ENCODE data around the gene OR4D2.

Gene OR4D2

GRCh38 chr17:58217766-58218165 is 51.0 kb downstream of the OR4D2 start:
- DNase-seq = no peak

DNA sequence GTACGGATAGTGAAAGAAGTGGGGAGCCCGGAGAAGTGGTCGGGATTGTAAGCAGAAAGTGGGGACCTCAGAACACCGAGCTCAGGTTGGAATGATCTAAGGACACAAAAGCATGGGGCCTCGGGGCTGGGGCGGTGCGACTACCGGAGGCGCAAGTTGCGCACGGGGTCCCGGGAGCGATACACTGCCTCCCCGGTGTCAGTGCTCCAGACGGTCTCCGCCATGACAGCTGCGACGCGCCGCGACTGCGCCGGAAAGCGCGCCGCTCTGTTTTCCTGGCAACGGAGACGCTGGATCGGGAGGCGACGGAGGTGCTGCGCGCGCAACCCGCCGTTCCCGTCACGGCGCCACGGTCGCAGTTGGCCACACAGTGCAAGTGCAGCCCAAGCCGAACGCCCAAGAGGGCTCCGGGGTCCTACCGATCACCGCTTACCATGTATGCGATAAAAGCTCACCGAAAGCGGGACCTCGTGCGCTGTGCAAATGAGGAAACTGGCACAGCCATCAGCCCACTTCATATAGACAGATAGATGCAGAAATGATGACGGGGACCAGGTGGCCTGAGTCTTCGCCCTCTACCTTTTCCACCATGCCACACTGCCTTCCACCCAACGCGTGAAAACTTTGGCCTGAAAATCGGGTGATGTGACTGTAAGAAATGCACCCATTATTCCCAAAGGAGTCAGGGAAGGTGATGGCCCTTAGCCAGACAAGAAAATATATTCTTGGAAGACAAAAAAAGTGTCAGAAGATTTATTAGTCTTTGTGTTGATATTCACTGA is 52.4 kb downstream of the OR4D2 start, which contains the start of gene MKS1:
Gene MKS1 (minus strand): TSS at position 249 of the 782 bp plus-strand sequence. CDS start 25 bp downstream, at position 224.
- peak; percentile 95 for DNase-seq

DNA sequence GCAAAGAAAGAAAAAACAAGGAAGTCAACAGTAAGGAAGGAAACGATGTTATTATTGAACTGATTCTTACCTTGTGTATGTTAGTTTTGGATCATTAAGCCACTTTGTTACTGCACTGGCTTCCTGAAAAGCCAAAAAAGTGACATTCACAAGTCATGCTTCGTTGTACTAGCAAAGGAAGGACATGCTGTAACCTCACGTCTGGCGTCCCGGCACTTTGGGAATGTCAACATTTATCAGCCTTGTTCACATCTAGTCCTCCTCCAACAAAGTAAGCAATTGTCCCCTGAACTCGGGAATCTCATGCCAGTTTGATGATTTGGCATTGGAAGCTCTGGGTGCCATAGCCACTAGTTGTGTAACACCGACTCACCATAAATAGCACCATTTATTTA is 53.0 kb downstream of the OR4D2 start:
- no peak for DNase-seq
